ENCODE measurements around the gene CYTH1.

Gene CYTH1

GRCh38 chr17:78789663-78790181 lies 7.6 kb upstream of the CYTH1 start:
- H3K4me3 ChIP-seq (ENCODE audit: low read depth, low read length): no peak overlapping the region
- no peak for TF ChIP-seq CTCF (IDR thresholded peaks at IDR 0.05; ENCODE audit: low read depth, low read length)

GRCh38 chr17:78789149-78789662 lies 7.1 kb upstream of the CYTH1 start:
- TF ChIP-seq CTCF (IDR thresholded peaks at IDR 0.05; ENCODE audit: low read depth, low read length): no peak

GRCh38 chr17:78788451-78788850 lies 6.4 kb upstream of the CYTH1 start:
- no peak overlapping the region for H3K4me3 ChIP-seq (ENCODE audit: low read depth, low read length)
- TF ChIP-seq CTCF (IDR thresholded peaks at IDR 0.05; ENCODE audit: low read depth, low read length): no peak

More at GRCh38 chr17:78789149-78789662, 7.1 kb upstream of the CYTH1 start:
- no peak overlapping the region for H3K4me3 ChIP-seq (ENCODE audit: low read depth, low read length)

GRCh38 chr17:78787444-78787843 lies 5.4 kb upstream of the CYTH1 start:
- H3K4me3 ChIP-seq (ENCODE audit: low read depth, low read length): no peak overlapping the region
- no peak for TF ChIP-seq CTCF (IDR thresholded peaks at IDR 0.05; ENCODE audit: low read depth, low read length)

- no peak overlapping the region for H3K4me3 ChIP-seq (ENCODE audit: low read depth, low read length)
- no peak for TF ChIP-seq CTCF (IDR thresholded peaks at IDR 0.05; ENCODE audit: low read depth, low read length)
These were observed 3.6 kb upstream of the CYTH1 start for GRCh38 chr17:78785663-78786057.

- no peak overlapping the region for H3K4me3 ChIP-seq (ENCODE audit: low read depth, low read length)
- TF ChIP-seq CTCF (IDR thresholded peaks at IDR 0.05; ENCODE audit: low read depth, low read length): no peak
These were observed 3.1 kb upstream of the CYTH1 start for GRCh38 chr17:78785011-78785662.

- H3K4me3 ChIP-seq (ENCODE audit: low read depth, low read length): no peak overlapping the region
- no peak for TF ChIP-seq CTCF (IDR thresholded peaks at IDR 0.05; ENCODE audit: low read depth, low read length)
These were observed 2.3 kb upstream of the CYTH1 start for GRCh38 chr17:78784352-78784751.

All from WI38 (cell line).